Endothelial cell of umbilical vein (primary cell): ENCODE data around the gene VSTM4. TPM values are rescaled to one million over a fixed set of nuclear protein-coding genes. Genes with fewer than 3 reads are reported as not detected.

Source experiments
- BruUV-seq: library from RNA; stranded (reverse); fragments of 400-500 nt; replicated peaks from 2 replicates; lab custom pipeline; 2021; lab: Mats Ljungman, UMichigan
- CTCF ChIA-PET: fragments of 300-600, 350-600 bp; sonication (Branson Sonifier 250); formaldehyde crosslinking; loops from one replicate; lab custom pipeline; 2021; ENCODE audit warnings: antibody characterized with exemption, inconsistent platforms; lab: Charles Lee
- POLR2A ChIA-PET: fragments of 300-600, 350-600 bp; sonication (Branson Sonifier 250); formaldehyde crosslinking; loops from one replicate; lab custom pipeline; 2021; ENCODE audit warnings: antibody characterized with exemption, inconsistent platforms; lab: Charles Lee
- DNase-seq: peaks from one replicate; pipeline ENCODE4 v3.0.0-alpha.2; 2011; ENCODE audit warnings: low read depth, low spot score
- FAIRE-seq: peaks from 2 replicates; lab custom pipeline; 2011; peaks lifted over from hg19 to GRCh38; lab: Jason Lieb, UNC
- H2AFZ ChIP-seq: 2 replicates; pipeline ENCODE4 v1.6.0; 2012; ENCODE audit warnings: low read depth, low read length, control low read depth, inconsistent platforms
- H3K27ac ChIP-seq: 2 replicates; pipeline ENCODE4 v1.5.1; 2011; ENCODE audit warnings: low read depth, mild to moderate bottlenecking, control low read depth, low read length, moderate library complexity; ENCODE audit not compliant: insufficient read depth
- H3K27me3 ChIP-seq, 2 experiments: 2 replicates each; pipeline versions ENCODE4 v1.6.0 to v1.6.1; 2011; ENCODE audit warnings: low read length in 2 of 2, mixed read lengths in 1 of 2; ENCODE audit not compliant: control insufficient read depth in 2 of 2, insufficient read depth in 2 of 2
- H3K36me3 ChIP-seq, 2 experiments: 2 replicates in 1 of 2; 3 replicates in 1 of 2; pipeline ENCODE4 v1.5.1; 2011; ENCODE audit warnings: low read length in 2 of 2, mild to moderate bottlenecking in 1 of 2, moderate library complexity in 1 of 2; ENCODE audit not compliant: control insufficient read depth in 2 of 2, insufficient read depth in 2 of 2; ENCODE audit errors: extremely low read depth in 1 of 2
- H3K4me1 ChIP-seq: 3 replicates; pipeline ENCODE4 v1.5.1; 2011; ENCODE audit warnings: mild to moderate bottlenecking, low read length; ENCODE audit not compliant: control insufficient read depth, insufficient read depth; ENCODE audit errors: extremely low read depth
- H3K4me2 ChIP-seq: 2 replicates; pipeline ENCODE4 v1.6.1; 2011; ENCODE audit warnings: low read length, control low read depth, mixed read lengths; ENCODE audit not compliant: insufficient read depth
- H3K4me3 ChIP-seq, 3 experiments: fragments of 200-600 bp in 1 of 3; sonication (generic), shearing (Covaris generic) in 1 of 3; replicated peaks in 1 of 3; 2 replicates each; pipeline ENCODE4 v1.5.1; 2011 to 2016; ENCODE audit warnings: control low read depth in 3 of 3, low read length in 3 of 3, mild to moderate bottlenecking in 2 of 3, inconsistent platforms in 1 of 3, low read depth in 1 of 3, moderate library complexity in 1 of 3; ENCODE audit not compliant: insufficient read depth in 1 of 3
- H3K79me2 ChIP-seq: 2 replicates; pipeline ENCODE4 v1.6.0; 2012; ENCODE audit warnings: low read length, inconsistent platforms; ENCODE audit not compliant: control insufficient read depth, insufficient read depth
- H3K9ac ChIP-seq: replicated peaks from 2 replicates; pipeline ENCODE3; 2011; ENCODE audit warnings: low read length, control low read depth; ENCODE audit not compliant: insufficient read depth; ENCODE audit errors: extremely low read depth
- H3K9me1 ChIP-seq: replicated peaks from 3 replicates; pipeline ENCODE4 v1.6.0; 2011; ENCODE audit warnings: mild to moderate bottlenecking, low read length; ENCODE audit not compliant: control insufficient read depth, insufficient read depth; ENCODE audit errors: extremely low read depth
- H3K9me3 ChIP-seq: replicated peaks from 2 replicates; pipeline ENCODE4 v1.5.1; 2012; ENCODE audit warnings: low read length, inconsistent platforms; ENCODE audit not compliant: control insufficient read depth, insufficient read depth
- H4K20me1 ChIP-seq: replicated peaks from 2 replicates; pipeline ENCODE3; 2011; ENCODE audit warnings: mild to moderate bottlenecking, low read length; ENCODE audit not compliant: control insufficient read depth, insufficient read depth; ENCODE audit errors: extremely low read depth
- FOS ChIP-seq: IDR thresholded peaks from 2 replicates; pipeline ENCODE4 v1.6.1; 2011; ENCODE audit warnings: mild to moderate bottlenecking, low read length, moderate library complexity, borderline replicate concordance; ENCODE audit not compliant: insufficient read depth
- GATA2 ChIP-seq: IDR thresholded peaks from 2 replicates; pipeline ENCODE4 v1.7.0; 2011; ENCODE audit warnings: low read depth, mild to moderate bottlenecking, moderate library complexity, mixed read lengths, low read length; ENCODE audit not compliant: insufficient read length, insufficient read depth
- JUN ChIP-seq: IDR thresholded peaks from 2 replicates; pipeline ENCODE4 v1.6.1; 2011; ENCODE audit warnings: borderline replicate concordance, low read depth; ENCODE audit not compliant: insufficient read length, insufficient read depth
- POLR2AphosphoS5 ChIP-seq: IDR thresholded peaks from 2 replicates; pipeline ENCODE4 v1.6.1; 2012; ENCODE audit warnings: low read depth, mild to moderate bottlenecking, control low read depth, low read length, moderate library complexity; ENCODE audit not compliant: insufficient read depth
- dilution Hi-C: fragments of 300-500 bp; cut with MboI; formaldehyde crosslinking; loops from one replicate; pipeline ENCODE4 v1.15.0; 2019; ENCODE audit warnings: low sequenced_read_pairs; ENCODE audit not compliant: extremely low pct_ligation_motif_present
- intact Hi-C: fragments of 100-400 bp; cut with micrococcal nuclease; formaldehyde crosslinking; loops from one replicate; pipeline ENCODE4 v1.10.0; 2022
- polyA plus RNA-seq, 4 experiments: library from polyadenylated mRNA; depleted of rRNA in 3 of 4; stranded (reverse) in 3 of 4; unstranded in 1 of 4; fragments of >200 nt; gene quantifications; 2 replicates each; pipeline versions ENCODE4 v1.2.1 to v1.2.3, GENCODE V29; 2011 to 2012; ENCODE audit warnings: missing spikeins in 1 of 4
- total RNA-seq: library from RNA; stranded (reverse); gene quantifications from 2 replicates; pipeline ENCODE4 v1.2.3, GENCODE V29; 2021
- TF ChIP-seq, protein P1 (sequence below): IDR thresholded peaks from 2 replicates; pipeline ENCODE4 v1.6.1; 2011; ENCODE audit not compliant: insufficient read depth, insufficient read length
- TF ChIP-seq, protein P2 (sequence below), 2 donors: IDR thresholded peaks; 1 replicate in 1 of 2; 2 replicates in 1 of 2; pipeline ENCODE4 v1.5.1; 2011; ENCODE audit warnings: low read length in 2 of 2, mild to moderate bottlenecking in 2 of 2, moderate library complexity in 2 of 2, control low read depth in 1 of 2, inconsistent platforms in 1 of 2, low read depth in 1 of 2; ENCODE audit not compliant: insufficient read depth in 1 of 2; ENCODE audit errors: extremely low read depth in 1 of 2

Gene VSTM4
- total and polyA plus RNA-seq, 2 donors (not counting 3 experiments of a cell fraction or from before 2014, with no cell fraction given) = 0.07 TPM

- Histone ChIP-seq H3K4me3 (no peak overlapping the region), H2AFZ (no peak overlapping the region), H3K9me1 (no peaks in the 10 kb centered on the region), H3K27me3 (peaks cover 0 to 1% of the 10 kb centered on the region in 2 experiments), H3K4me1 (no peaks in the 10 kb centered on the region), H3K79me2 (no peaks in the 10 kb centered on the region), H3K9me3 (no peaks in the 10 kb centered on the region), H3K36me3 (no peaks in the 10 kb centered on the region), H4K20me1 (no peaks in the 10 kb centered on the region), H3K4me2 (no peak overlapping the region), H3K9ac (no peak overlapping the region), H3K27ac (no peak overlapping the region)
- dilution Hi-C loops (no loop called here), intact Hi-C loops (no loop called here)
- no peak for DNase-seq
- TF ChIP-seq GATA2 (no peak), POLR2AphosphoS5 (no peak), JUN (no peak)
- TF ChIP-seq, protein P1, sequence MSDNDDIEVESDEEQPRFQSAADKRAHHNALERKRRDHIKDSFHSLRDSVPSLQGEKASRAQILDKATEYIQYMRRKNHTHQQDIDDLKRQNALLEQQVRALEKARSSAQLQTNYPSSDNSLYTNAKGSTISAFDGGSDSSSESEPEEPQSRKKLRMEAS = no peak
- BruUV-seq = no TSS peak
- ChIA-PET POLR2A (no interaction called here), CTCF (interaction anchor here (1.6 kb wide), 1 partner anchor 37 kb away, joined by 4 read pairs; no protein-coding TSS in a partner anchor)
- FAIRE-seq = no peak
These were observed 68.1 kb downstream of the VSTM4 start for GRCh38 chr10:49047128-49047639.

DNA sequence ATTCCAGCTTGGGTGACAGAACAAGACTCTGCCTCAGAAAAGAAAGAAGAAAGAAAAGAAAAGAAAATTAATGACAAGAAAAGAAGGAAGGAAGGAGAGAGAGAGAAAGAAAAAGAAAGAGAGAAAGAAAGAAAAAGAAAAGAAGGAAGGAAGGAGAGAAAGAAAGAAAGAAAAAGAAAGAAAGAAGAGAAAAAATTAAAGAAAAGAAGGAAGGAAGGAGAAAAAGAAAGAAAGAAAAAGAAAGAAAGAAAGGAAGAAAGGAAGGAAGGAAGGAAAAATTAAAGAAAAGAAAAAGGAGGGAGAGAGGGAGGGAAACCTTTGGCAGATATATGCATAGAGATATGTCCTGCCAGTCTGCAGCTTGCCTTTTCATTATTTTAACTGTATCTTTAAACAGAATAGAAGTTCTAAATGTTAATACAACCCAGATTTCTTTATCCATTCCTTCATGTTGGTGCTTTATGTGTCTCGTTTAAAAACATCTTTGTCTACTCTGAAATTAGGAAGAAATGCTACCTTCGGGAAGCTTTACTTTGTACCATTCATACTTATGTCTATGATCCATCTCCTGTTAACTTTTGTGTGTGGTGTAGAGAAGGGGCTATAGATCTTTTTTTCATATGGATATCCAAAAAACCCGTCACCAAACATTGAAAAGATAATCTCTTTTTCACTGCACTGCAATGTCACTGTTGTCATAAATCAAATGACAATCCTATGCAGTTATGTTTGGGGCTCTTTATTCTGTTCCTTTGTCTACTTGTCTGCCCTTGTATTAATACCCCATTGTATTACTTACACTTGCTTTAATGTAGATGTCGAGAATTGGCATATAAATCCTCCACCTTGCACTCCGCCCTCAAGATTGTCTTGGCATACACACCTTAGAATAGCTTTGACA, 70.8 kb downstream of the VSTM4 start:
- peaks cover 0 to 3% of the 10 kb centered on the region in 2 experiments for H3K27me3 ChIP-seq
- no peak overlapping the region for H3K4me3 ChIP-seq
- H2AFZ ChIP-seq = no peak overlapping the region
- H3K9me1 ChIP-seq = no peaks in the 10 kb centered on the region
- DNase-seq (no peak), FAIRE-seq (no peak)
- H3K79me2 ChIP-seq = no peaks in the 10 kb centered on the region
- no peak overlapping the region for H3K9ac ChIP-seq
- intact Hi-C loops (no loop called here), dilution Hi-C loops (no loop called here)
- no peaks in the 10 kb centered on the region for H3K36me3 ChIP-seq
- POLR2A ChIA-PET = no interaction called here
- H3K4me1 ChIP-seq = no peaks in the 10 kb centered on the region
- no peak overlapping the region for H3K27ac ChIP-seq
- H4K20me1 ChIP-seq = no peaks in the 10 kb centered on the region
- no peak overlapping the region for H3K4me2 ChIP-seq
- no TSS peak for BruUV-seq
- CTCF ChIA-PET = no interaction called here
- TF ChIP-seq FOS (no peak), JUN (no peak), GATA2 (no peak)
- TF ChIP-seq, protein P1 = no peak
- TF ChIP-seq, protein P2, sequence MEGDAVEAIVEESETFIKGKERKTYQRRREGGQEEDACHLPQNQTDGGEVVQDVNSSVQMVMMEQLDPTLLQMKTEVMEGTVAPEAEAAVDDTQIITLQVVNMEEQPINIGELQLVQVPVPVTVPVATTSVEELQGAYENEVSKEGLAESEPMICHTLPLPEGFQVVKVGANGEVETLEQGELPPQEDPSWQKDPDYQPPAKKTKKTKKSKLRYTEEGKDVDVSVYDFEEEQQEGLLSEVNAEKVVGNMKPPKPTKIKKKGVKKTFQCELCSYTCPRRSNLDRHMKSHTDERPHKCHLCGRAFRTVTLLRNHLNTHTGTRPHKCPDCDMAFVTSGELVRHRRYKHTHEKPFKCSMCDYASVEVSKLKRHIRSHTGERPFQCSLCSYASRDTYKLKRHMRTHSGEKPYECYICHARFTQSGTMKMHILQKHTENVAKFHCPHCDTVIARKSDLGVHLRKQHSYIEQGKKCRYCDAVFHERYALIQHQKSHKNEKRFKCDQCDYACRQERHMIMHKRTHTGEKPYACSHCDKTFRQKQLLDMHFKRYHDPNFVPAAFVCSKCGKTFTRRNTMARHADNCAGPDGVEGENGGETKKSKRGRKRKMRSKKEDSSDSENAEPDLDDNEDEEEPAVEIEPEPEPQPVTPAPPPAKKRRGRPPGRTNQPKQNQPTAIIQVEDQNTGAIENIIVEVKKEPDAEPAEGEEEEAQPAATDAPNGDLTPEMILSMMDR (IDR thresholded peaks at IDR 0.05; ENCODE audit: extremely low read depth in 1 of 2, insufficient read depth in 1 of 2, low read depth in 1 of 2, low read length in 2 of 2) = no peak
- no peaks in the 10 kb centered on the region for H3K9me3 ChIP-seq
